Measurements from ENCODE around the gene NAXD. TPM values are rescaled to one million over a fixed set of nuclear protein-coding genes. Genes with fewer than 3 reads are reported as not detected.
A peak's percentile ranks its signal among the peaks of the same experiment; 100 is the strongest.

Gene NAXD
- total and polyA plus RNA-seq, 12 donors: 48.5 to 107 (median 62.9) TPM

DNA sequence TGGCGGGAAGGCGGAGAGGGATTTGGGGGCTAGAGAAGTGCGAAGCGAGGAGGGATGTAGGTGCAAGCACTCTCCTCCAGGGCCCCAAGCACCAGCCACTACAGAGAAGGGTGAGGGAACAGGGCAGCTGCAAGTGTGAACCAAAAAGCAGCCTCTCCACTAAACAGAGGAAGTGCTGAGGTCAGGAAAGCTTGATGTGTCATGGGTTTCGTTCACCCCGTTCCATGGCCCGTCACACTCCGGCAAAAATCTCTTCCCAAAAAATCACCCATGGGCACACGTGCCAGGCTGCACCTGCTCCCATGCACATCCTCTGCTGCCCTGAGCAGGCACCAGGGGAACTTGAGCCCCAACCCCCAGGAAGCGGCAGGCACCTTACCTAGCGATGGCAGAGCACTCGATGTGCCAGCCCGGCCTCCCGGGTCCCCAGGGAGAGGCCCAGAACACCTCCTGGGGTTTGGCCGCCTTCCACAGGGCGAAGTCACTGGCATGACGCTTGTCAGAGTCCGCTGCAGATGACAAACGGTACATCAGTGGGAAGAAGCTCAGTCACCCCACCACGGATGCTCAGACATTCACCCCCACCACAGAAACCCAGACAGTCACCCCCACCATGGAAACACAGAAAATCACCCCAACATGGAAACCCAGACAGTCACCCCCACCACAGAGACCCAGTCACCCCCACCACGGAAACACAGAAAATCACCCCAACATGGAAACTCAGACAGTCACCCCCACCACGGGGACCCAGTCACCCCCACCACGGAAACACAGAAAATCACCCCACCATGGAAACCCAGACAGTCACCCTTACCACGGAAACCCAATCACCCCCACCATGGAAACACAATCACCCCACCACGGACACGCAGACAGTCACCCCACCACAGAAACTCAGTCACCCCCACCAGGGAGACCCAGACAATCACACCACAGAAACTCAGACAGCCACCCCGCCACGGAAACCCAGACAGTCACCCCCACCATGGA, 61.5 kb downstream of the NAXD start:
- no peak overlapping the region for H3K4me3 ChIP-seq
- peak in 3 of 7 donors; percentile 31 to 49 (median 35) for DNase-seq
- no peaks in the 10 kb centered on the region for H3K27me3 ChIP-seq
- peak overlapping the region in 1 of 5 donors; percentile 40 for H3K27ac ChIP-seq
- no peaks in the 10 kb centered on the region for H3K9me3 ChIP-seq (replicated peaks in 1 of 3)
- intact Hi-C loops (cut with DNase I): no loop called here
- WGBS, 4 donors: 83 to 88% (median 87%) methylated on average over 16 to 28 of the region's 28 CpGs
- H3K4me1 ChIP-seq (replicated peaks in 1 of 2): no peaks in the 10 kb centered on the region
- no peak for TF ChIP-seq POLR2A (IDR thresholded peaks at IDR 0.05)
- TF ChIP-seq, protein P1, sequence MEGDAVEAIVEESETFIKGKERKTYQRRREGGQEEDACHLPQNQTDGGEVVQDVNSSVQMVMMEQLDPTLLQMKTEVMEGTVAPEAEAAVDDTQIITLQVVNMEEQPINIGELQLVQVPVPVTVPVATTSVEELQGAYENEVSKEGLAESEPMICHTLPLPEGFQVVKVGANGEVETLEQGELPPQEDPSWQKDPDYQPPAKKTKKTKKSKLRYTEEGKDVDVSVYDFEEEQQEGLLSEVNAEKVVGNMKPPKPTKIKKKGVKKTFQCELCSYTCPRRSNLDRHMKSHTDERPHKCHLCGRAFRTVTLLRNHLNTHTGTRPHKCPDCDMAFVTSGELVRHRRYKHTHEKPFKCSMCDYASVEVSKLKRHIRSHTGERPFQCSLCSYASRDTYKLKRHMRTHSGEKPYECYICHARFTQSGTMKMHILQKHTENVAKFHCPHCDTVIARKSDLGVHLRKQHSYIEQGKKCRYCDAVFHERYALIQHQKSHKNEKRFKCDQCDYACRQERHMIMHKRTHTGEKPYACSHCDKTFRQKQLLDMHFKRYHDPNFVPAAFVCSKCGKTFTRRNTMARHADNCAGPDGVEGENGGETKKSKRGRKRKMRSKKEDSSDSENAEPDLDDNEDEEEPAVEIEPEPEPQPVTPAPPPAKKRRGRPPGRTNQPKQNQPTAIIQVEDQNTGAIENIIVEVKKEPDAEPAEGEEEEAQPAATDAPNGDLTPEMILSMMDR (IDR thresholded peaks at IDR 0.05): no peak
- H3K36me3 ChIP-seq (replicated peaks in 1 of 2): peaks cover 0 to 39% of the 10 kb centered on the region in 2 donors

DNA sequence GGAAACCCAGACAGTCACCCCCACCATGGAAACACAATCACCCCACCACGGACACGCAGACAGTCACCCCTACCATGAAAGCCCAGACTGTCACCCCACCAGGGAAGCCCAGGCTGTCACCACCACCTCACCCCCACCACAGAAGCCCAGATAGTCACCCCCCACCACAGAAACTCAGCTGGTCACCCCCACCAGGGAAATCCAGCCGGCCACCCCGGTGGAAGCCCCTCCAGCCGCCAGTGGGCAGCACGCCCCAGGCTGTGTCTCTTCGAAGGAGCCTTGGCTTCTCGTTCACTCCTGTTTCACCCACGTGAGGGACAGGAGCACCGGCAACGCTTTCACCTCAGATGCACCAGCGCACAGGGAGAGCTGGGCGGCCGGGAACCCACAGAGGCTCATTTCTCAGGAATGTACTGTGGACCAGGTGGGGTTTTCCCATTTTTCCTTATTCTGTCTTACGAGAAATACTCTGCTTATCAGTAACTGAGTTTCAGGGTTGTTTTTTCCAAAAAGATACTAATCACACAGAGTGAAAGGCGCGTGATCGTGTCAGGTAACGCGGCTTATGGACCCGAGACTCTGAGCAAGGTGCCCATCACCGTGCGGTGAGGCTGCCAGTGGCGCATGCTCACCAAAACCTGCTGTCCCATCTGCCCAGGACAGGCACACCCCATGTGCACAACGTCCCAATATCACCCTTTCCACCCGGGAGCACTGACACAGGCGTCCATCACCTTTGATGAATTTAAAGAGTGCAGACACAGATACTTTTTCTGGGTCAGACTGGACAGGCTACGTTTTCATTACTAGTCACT, 62.6 kb downstream of the NAXD start:
- no peak for TF ChIP-seq POLR2A (IDR thresholded peaks at IDR 0.05)
- TF ChIP-seq, protein P1 (IDR thresholded peaks at IDR 0.05): no peak
- DNase-seq: peak in 1 of 7 donors; percentile 31
- WGBS, 4 donors: 88 to 94% (median 92%) methylated on average over 13 to 28 of the region's 28 CpGs
- intact Hi-C loops (cut with DNase I): no loop called here
- Histone ChIP-seq H3K9me3 (replicated peaks in 1 of 3) (no peaks in the 10 kb centered on the region), H3K4me1 (replicated peaks in 1 of 2) (no peaks in the 10 kb centered on the region), H3K4me3 (no peak overlapping the region), H3K27ac (no peak overlapping the region), H3K36me3 (replicated peaks in 1 of 2) (peaks cover 0 to 49% of the 10 kb centered on the region in 2 donors), H3K27me3 (no peaks in the 10 kb centered on the region)

DNA sequence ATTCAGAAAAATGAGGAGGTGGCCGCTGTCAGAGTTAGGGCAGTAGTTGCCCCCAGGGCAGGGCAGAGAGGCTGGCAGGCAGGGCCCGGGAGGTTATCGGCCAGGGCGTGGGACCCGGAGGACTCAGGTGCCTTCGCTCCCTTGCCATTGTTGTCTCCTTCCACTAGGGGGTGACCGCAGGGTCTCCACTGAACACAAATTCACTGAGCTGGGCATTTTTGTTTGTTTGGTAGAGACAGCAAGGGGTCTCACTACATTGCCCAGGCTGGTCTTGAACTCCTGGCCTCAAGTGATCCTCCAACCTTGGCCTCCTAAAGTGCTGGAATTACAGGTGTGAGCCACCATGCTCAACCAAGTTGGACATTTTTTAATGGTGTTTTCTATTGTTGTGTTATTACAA, 65.5 kb downstream of the NAXD start:
- intact Hi-C loops (cut with DNase I): loop anchor here in 1 of 2 donors (10.0 kb wide), 1 partner anchor 134 kb away; no protein-coding TSS in a partner anchor
- H3K27ac ChIP-seq: no peak overlapping the region
- 83 to 91% (median 87%) methylated on average over 4 to 7 of the region's 7 CpGs for WGBS, 4 donors
- H3K27me3 ChIP-seq: no peaks in the 10 kb centered on the region
- DNase-seq: peak in 1 of 7 donors; percentile 45
- no peak for TF ChIP-seq POLR2A (IDR thresholded peaks at IDR 0.05)
- TF ChIP-seq, protein P1 (IDR thresholded peaks at IDR 0.05): peak in 4 of 6 experiments; percentile 9 to 39 (median 24)
- no peaks in the 10 kb centered on the region for H3K9me3 ChIP-seq (replicated peaks in 1 of 3)
- H3K36me3 ChIP-seq (replicated peaks in 1 of 2): peaks cover 0 to 58% of the 10 kb centered on the region in 2 donors
- no peak overlapping the region for H3K4me3 ChIP-seq
- no peaks in the 10 kb centered on the region for H3K4me1 ChIP-seq (replicated peaks in 1 of 2)
